Kidney glomerular epithelial cell (primary cell): Measurements from ENCODE around the gene PACRGL.
"Not testable (repeated sequence)": the region's sequence is repeated elsewhere in the genome, so short reads cannot be mapped to it uniquely, and the experiment has no call there.

Experiments used
- DNase-seq: peaks from one replicate; lab custom pipeline; 2025; lab: John Stamatoyannopoulos, UW

The PACRGL gene

DNA sequence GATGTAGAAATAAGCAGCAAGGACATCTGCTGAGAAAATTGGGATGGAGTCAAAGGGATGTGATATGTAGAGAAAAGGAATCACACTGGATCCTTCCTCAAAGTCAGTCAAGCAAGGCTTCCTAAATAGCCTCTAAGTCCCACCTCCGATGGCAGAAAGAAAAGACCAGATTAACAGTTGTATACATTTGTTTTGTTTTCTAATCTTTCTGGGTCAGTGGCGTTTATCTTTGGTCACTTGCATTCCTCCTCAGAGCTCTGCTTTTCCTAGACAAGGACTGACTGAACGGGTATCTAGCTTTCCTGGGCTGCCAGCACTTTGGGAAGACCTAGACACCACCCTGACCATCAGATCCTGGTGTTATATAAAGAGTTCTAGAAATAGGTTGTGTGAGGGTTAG, 23.2 kb downstream of the PACRGL start:
- no peak for DNase-seq

DNA sequence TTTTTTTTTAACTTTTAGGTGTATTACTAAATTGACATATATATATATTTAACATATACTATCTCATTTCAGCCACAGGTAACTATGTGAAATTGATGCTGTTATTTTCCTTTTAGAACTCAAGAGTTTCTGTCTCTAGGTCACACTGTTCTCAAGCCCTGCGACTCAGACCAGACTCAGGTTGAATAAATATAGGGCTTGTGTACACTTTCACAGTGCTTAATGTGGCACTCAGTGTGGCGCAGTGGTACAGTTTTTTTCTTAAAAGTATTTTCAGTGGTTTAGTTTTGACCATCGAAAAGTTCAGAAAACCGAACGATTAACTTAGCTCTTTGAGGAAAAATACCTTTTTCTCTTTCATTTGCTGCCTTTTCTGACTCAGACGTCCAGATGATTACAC, 24.7 kb downstream of the PACRGL start:
- DNase-seq, result no peak

DNA sequence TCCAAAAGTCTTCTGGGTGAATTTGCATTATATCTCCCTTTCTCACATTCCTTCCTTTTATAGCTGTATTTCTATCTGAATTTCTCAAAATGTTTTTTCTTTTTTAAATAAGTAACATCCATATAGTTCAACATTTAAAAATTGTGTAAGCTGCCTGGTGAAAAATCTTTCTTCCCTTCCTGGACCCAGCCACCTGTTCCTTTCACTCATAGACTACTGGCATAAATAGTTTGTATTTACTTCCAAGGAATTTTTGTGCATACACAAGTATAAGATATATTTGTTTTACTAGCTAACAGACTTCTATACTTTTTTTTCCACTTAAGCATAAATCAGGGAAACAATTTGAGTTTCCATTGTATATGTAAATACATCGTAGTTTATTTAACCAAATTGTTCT, 35.7 kb downstream of the PACRGL start:
- DNase-seq, result no peak

DNA sequence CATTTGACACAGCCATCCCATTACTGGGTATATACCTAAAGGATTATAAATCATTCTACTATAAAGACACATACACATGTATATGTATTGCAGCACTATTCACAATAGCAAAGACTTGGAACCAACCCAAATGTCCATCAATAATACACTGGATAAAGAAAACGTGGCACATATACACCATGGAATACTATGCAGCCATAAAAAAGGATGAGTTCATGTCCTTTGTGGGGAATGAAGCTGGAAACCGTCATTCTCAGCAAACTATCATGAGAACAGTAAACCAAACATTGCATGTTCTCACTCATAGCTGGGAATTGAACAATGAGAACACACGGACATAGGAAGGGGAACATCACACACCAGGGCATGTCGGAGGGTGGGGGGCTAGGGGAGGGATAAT, 45.7 kb downstream of the PACRGL start:
- not testable (repeated sequence) for DNase-seq

DNA sequence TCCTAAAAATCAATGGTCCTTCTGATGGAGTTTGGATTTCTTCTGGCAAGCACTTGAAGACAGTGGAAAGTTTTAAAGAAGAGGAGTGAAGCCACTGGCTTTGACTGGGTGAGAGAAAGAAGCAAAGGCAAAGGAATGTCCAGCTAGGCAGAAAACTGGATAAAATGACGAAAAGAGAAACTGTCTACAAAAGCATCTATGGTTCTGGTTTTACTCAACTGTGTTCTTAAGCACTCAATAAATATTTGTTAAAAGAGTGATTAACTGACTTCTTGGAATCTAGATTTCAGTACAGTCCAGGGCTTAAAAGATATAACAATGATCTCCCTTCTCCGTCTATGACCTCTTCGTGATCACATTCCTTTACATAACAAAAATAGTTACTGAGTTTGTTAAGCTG, 52.4 kb downstream of the PACRGL start:
- no peak for DNase-seq

- DNase-seq, result no peak
Measured at GRCh38 chr4:20754036-20754435, 53.8 kb downstream of the PACRGL start.

DNA sequence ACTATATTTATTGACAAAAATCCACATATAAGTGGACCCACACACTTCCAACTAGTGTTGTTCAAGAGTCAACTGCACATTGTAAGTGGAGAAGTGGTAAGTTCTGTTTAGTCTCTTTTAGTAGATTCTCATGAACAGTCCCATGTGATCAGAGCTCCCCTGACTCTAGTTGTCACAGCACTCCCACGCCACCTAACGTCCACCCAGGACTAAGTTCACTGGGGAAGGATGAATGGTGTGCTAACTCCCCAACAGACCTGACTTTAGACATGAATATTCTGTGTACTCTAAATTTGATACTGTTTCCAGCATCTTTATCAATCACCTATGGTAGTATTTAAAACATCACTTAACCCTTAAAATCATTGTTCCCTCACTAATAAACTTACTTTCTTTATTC, 59.8 kb downstream of the PACRGL start:
- DNase-seq, result peak; percentile 5

DNA sequence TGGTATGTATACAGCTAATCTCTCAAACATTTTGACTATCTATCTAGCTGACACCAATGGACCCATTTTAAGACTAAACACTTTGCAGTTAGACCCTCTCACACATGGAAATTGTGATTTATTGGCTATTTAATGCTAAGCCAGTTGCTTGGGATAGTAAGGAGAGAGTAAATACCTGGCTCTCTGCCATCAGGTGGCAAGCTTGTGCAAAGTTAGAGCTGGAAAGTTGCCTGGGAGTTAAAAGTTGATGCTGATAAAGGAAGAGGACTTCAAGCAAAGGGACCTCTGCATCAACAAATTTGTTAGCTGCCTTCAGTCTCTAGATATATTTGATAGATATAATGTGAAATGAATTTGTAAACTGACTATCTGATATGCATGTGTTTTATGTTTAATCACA, 61.1 kb downstream of the PACRGL start:
- DNase-seq, result no peak

- no peak for DNase-seq
Measured at GRCh38 chr4:20761826-20762225, 61.6 kb downstream of the PACRGL start.

- no peak for DNase-seq
Measured at GRCh38 chr4:20764366-20764992, 64.2 kb downstream of the PACRGL start.

DNA sequence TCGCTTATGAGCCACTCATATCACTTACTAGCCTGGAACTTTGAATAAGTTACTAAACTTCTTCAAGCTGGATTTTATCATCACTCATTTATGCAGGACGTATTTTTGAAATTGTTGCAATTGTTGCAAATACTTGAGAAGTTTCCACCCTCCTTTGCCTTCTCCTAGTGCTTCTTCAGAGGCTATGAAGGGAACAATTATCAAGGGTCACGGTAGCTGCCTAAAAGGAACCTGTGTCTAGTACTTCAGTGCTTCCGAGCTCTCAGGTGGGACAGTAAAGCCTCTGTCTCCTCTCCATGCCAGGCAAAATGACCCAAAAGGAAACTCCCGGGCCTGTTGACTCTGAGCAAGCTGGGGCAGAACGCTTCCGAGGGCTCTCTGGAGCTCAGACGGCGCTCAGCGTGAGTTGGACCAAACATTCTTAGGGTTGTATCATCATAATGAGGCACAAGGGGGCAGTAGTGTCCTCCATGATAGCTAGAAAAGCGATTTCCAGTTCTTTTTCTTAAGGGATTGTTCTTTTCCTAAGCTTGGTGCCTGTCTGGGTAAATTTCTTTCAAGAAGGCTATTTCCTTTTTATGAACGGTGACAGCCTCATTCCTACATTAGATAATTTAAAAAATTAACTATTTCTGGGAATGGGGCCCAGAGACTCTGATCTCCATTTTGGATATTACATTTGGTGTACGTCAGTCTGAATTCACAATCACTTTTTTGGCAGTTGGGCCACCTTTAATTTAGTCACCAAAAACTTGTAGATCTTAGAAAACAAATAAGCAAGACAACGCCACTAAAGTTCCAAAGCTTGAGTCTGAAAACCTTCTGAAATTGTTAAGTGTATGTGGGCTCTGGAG, 73.1 kb downstream of the PACRGL start:
- DNase-seq, result peak; percentile 50

- DNase-seq, result no peak
Measured at GRCh38 chr4:20778896-20779295, 78.6 kb downstream of the PACRGL start.

DNA sequence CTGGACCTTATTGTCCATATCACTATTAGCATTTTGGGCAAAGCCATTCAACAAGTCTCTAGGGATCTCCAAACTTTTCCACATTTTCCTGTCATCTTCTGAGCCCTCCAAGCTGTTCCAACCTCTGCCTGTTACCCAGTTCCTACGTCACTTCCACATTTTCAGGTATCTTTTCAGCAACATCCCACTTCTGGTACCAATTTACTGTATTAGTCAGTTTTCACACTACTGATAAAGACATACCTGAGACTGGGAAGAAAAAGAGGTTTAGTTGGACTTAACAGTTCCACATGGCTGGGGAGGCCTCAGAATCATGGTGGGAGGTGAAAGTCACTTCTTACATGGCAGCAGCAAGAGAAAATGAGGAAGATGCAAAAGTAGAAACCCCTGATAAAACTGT, 82.9 kb downstream of the PACRGL start:
- not testable (repeated sequence) for DNase-seq

DNA sequence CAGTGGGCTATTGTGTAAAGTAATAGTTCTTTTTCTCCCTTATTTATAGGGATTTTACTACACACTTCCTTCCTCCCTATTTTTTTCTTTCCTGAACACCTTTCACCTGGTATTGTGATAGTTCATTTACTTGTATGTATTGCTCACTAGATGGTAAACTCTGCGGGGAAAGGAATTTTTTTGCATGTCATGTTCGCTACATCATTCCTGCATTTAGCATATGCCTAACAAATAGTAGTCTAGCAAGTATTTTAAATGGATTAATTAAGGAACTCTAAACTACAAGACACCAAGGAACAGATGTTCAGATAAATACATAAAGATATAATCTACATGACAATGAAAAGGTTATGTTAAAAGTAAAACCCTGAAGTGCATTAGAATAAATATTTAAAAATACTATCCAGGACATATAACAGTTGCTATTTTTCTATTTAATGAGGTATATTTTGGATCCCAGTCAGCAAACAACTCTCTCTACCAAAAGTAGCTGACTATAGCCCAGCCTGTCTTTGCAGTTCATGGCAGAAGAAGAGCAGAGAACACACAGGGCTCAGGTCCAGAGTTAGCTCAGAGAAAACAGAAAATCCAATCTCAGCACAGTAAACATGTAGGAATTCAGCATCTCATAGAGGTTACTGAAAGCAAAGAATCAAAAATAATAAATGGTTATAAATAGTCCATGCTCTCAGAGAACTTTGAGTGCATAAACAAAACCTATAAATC, 87.8 kb downstream of the PACRGL start:
- no peak for DNase-seq
